HEK293 (cell line): ENCODE measurements around the gene TRUB2.

Experiments used
- CTCF ChIA-PET: fragments of 350-600 bp; formaldehyde crosslinking; extraction: SDS; loops from one replicate; lab custom pipeline; 2021; ENCODE audit warnings: antibody characterized with exemption; lab: Yijun Ruan, JAX
- POLR2A ChIA-PET: fragments of 300-600 bp; formaldehyde crosslinking; extraction: SDS; loops from one replicate; lab custom pipeline; 2020; ENCODE audit warnings: antibody characterized with exemption, inconsistent platforms; lab: Yijun Ruan, JAX
- H3K27ac ChIP-seq: fragments of 200-500 bp; sonication (Bioruptor generic); 2 replicates; pipeline ENCODE4 v1.5.1; 2014; ENCODE audit warnings: low read depth, low read length, control low read depth, inconsistent platforms; ENCODE audit errors: extremely low read depth
- H3K36me3 ChIP-seq, 2 experiments: fragments of 200-500 bp in 1 of 2; sonication (Bioruptor generic) in 1 of 2; 1 replicate in 1 of 2; 2 replicates in 1 of 2; pipeline ENCODE4 v1.5.1; 2014 to 2017; ENCODE audit warnings: inconsistent platforms in 2 of 2, low read length in 2 of 2; ENCODE audit not compliant: control insufficient read depth in 2 of 2, insufficient read depth in 1 of 2
- H3K4me1 ChIP-seq: fragments of 200-500 bp; sonication (Bioruptor generic); 2 replicates; pipeline ENCODE4 v1.5.1; 2014; ENCODE audit warnings: mild to moderate bottlenecking, low read length, inconsistent platforms; ENCODE audit not compliant: control insufficient read depth, insufficient read depth
- H3K4me3 ChIP-seq: 2 replicates; pipeline ENCODE4 v1.5.1; 2011; ENCODE audit warnings: low read depth, mild to moderate bottlenecking, control low read depth, low read length, moderate library complexity
- H3K9me3 ChIP-seq: fragments of 200-500 bp; sonication (Bioruptor generic); 2 replicates; pipeline ENCODE4 v1.5.1; 2014; ENCODE audit warnings: low read depth, low read length, inconsistent platforms; ENCODE audit not compliant: control insufficient read depth, insufficient read depth
- FEZF1 ChIP-seq: fragments of 450-650 bp; formaldehyde crosslinking; IDR thresholded peaks from 2 replicates; pipeline ENCODE4 v1.5.1; 2016; ENCODE audit warnings: missing biosample characterization, missing genetic modification characterization
- GLI2 ChIP-seq: fragments of 450-650 bp; formaldehyde crosslinking; IDR thresholded peaks from 2 replicates; pipeline ENCODE4; 2017; ENCODE audit warnings: missing biosample characterization, missing genetic modification characterization, low read depth, borderline replicate concordance
- GLIS1 ChIP-seq: fragments of 450-650 bp; formaldehyde crosslinking; IDR thresholded peaks from 2 replicates; pipeline ENCODE4 v1.5.1; 2016; ENCODE audit warnings: missing biosample characterization, missing genetic modification characterization
- HOXD13 ChIP-seq: sonication (generic); formaldehyde crosslinking; IDR thresholded peaks from 2 replicates; pipeline ENCODE4 v1.8.0; 2022; ENCODE audit warnings: missing genetic modification reagents, borderline replicate concordance
- KLF10 ChIP-seq: fragments of 450-650 bp; IDR thresholded peaks from 2 replicates; pipeline ENCODE4 v1.5.1; 2018; ENCODE audit warnings: missing biosample characterization, mild to moderate bottlenecking, missing genetic modification characterization
- ZFP41 ChIP-seq: fragments of 450-650 bp; formaldehyde crosslinking; IDR thresholded peaks from 2 replicates; pipeline ENCODE4 v1.5.1; 2016; ENCODE audit warnings: missing biosample characterization, missing genetic modification characterization, borderline replicate concordance
- ZNF16 ChIP-seq: fragments of 450-650 bp; formaldehyde crosslinking; IDR thresholded peaks from 2 replicates; pipeline ENCODE4 v1.5.1; 2016; ENCODE audit warnings: low read depth, missing biosample characterization, missing genetic modification characterization
- ZNF169 ChIP-seq: fragments of 450-650 bp; formaldehyde crosslinking; IDR thresholded peaks from 2 replicates; pipeline ENCODE4 v1.5.1; 2016; ENCODE audit warnings: missing biosample characterization, missing genetic modification characterization
- ZNF266 ChIP-seq: fragments of 450-650 bp; formaldehyde crosslinking; IDR thresholded peaks from 2 replicates; pipeline ENCODE4 v1.5.1; 2016; ENCODE audit warnings: missing biosample characterization, missing genetic modification characterization, low read depth
- ZNF449 ChIP-seq: fragments of 450-650 bp; formaldehyde crosslinking; IDR thresholded peaks from 2 replicates; pipeline ENCODE4 v1.5.1; 2017; ENCODE audit warnings: missing biosample characterization, mild to moderate bottlenecking, missing genetic modification characterization, moderate library complexity
- ZNF530 ChIP-seq: fragments of 450-650 bp; formaldehyde crosslinking; IDR thresholded peaks from 2 replicates; pipeline ENCODE4 v1.5.1; 2016; ENCODE audit warnings: low read depth, missing biosample characterization, missing genetic modification characterization
- ZNF544 ChIP-seq: fragments of 450-650 bp; formaldehyde crosslinking; IDR thresholded peaks from 2 replicates; pipeline ENCODE4 v1.5.0; 2017; ENCODE audit warnings: missing biosample characterization, missing genetic modification characterization
- ZNF558 ChIP-seq: fragments of 450-650 bp; formaldehyde crosslinking; IDR thresholded peaks from 2 replicates; pipeline ENCODE4 v1.5.1; 2016; ENCODE audit warnings: missing biosample characterization, missing genetic modification characterization
- ZNF560 ChIP-seq: fragments of 450-650 bp; formaldehyde crosslinking; IDR thresholded peaks from 2 replicates; pipeline ENCODE4 v1.5.1; 2017; ENCODE audit warnings: missing biosample characterization, missing genetic modification characterization, borderline replicate concordance
- ZNF792 ChIP-seq: fragments of 450-650 bp; formaldehyde crosslinking; IDR thresholded peaks from 2 replicates; pipeline ENCODE4 v1.5.1; 2016; ENCODE audit warnings: missing biosample characterization, missing genetic modification characterization
- ZNF830 ChIP-seq: fragments of 450-650 bp; IDR thresholded peaks from 2 replicates; pipeline ENCODE4 v1.5.0; 2018; ENCODE audit warnings: missing biosample characterization, missing genetic modification characterization, low read depth, mild to moderate bottlenecking, moderate library complexity
- ZNF843 ChIP-seq: fragments of 450-650 bp; formaldehyde crosslinking; IDR thresholded peaks from 2 replicates; pipeline ENCODE4 v1.5.1; 2016; ENCODE audit warnings: missing biosample characterization, missing genetic modification characterization
- TF ChIP-seq, protein P1 (sequence below): fragments of 450-650 bp; formaldehyde crosslinking; IDR thresholded peaks from 2 replicates; pipeline ENCODE4 v1.5.1; 2016; ENCODE audit warnings: missing biosample characterization, missing genetic modification characterization, borderline replicate concordance
- TF ChIP-seq, protein P2 (sequence below): fragments of 450-650 bp; formaldehyde crosslinking; IDR thresholded peaks from 2 replicates; pipeline ENCODE4 v1.5.1; 2016; ENCODE audit warnings: missing biosample characterization, missing genetic modification characterization
- TF ChIP-seq, protein P3 (sequence below): fragments of 450-650 bp; formaldehyde crosslinking; IDR thresholded peaks from 2 replicates; pipeline ENCODE4 v1.5.1; 2016; ENCODE audit warnings: missing biosample characterization, missing genetic modification characterization

TRUB2 gene

DNA sequence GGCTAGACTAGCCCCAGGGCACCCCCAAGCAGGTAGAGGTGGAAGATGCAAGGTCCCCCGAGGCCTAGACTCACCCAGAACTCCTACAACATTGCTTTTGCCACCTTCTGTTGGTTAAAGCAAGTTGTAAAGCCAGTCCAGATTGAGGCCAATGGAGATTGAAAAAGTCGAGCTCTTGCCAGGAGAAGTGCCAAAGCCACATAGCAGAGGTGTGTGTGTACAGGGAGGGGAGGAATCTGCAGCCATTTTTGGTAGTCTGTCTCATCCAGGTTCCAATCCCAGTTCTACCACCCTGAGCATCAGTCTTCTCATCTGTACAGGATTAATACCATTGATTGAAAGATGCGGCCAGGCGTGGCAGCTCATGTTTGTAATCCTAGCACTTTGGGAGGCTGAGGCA is 36.6 kb upstream of the TRUB2 start:
- peaks cover 0 to 38% of the 10 kb centered on the region in 2 experiments; a peak in 2 of 3 replicates for H3K36me3 ChIP-seq
- no peaks in the 10 kb centered on the region for H3K4me1 ChIP-seq
- H3K9me3 ChIP-seq, result no peaks in the 10 kb centered on the region
- TF ChIP-seq ZNF792, result no peak
- TF ChIP-seq ZNF830 (tag by site-specific recombination), result no peak
- TF ChIP-seq FEZF1 (tag by site-specific recombination), result no peak
- no peak for TF ChIP-seq GLI2 (tag by site-specific recombination)
- no peak for TF ChIP-seq ZNF449
- no peak for TF ChIP-seq ZFP41 (tag by site-specific recombination)
- no peak for TF ChIP-seq ZNF544
- TF ChIP-seq KLF10, result no peak
- no peak for TF ChIP-seq ZNF266 (tag by site-specific recombination)
- TF ChIP-seq ZNF558 (tag by site-specific recombination), result no peak
- no peak for TF ChIP-seq ZNF560 (tag by site-specific recombination)
- TF ChIP-seq GLIS1 (tag by site-specific recombination), result no peak
- TF ChIP-seq ZNF169 (tag by site-specific recombination), result no peak
- TF ChIP-seq, protein P1, sequence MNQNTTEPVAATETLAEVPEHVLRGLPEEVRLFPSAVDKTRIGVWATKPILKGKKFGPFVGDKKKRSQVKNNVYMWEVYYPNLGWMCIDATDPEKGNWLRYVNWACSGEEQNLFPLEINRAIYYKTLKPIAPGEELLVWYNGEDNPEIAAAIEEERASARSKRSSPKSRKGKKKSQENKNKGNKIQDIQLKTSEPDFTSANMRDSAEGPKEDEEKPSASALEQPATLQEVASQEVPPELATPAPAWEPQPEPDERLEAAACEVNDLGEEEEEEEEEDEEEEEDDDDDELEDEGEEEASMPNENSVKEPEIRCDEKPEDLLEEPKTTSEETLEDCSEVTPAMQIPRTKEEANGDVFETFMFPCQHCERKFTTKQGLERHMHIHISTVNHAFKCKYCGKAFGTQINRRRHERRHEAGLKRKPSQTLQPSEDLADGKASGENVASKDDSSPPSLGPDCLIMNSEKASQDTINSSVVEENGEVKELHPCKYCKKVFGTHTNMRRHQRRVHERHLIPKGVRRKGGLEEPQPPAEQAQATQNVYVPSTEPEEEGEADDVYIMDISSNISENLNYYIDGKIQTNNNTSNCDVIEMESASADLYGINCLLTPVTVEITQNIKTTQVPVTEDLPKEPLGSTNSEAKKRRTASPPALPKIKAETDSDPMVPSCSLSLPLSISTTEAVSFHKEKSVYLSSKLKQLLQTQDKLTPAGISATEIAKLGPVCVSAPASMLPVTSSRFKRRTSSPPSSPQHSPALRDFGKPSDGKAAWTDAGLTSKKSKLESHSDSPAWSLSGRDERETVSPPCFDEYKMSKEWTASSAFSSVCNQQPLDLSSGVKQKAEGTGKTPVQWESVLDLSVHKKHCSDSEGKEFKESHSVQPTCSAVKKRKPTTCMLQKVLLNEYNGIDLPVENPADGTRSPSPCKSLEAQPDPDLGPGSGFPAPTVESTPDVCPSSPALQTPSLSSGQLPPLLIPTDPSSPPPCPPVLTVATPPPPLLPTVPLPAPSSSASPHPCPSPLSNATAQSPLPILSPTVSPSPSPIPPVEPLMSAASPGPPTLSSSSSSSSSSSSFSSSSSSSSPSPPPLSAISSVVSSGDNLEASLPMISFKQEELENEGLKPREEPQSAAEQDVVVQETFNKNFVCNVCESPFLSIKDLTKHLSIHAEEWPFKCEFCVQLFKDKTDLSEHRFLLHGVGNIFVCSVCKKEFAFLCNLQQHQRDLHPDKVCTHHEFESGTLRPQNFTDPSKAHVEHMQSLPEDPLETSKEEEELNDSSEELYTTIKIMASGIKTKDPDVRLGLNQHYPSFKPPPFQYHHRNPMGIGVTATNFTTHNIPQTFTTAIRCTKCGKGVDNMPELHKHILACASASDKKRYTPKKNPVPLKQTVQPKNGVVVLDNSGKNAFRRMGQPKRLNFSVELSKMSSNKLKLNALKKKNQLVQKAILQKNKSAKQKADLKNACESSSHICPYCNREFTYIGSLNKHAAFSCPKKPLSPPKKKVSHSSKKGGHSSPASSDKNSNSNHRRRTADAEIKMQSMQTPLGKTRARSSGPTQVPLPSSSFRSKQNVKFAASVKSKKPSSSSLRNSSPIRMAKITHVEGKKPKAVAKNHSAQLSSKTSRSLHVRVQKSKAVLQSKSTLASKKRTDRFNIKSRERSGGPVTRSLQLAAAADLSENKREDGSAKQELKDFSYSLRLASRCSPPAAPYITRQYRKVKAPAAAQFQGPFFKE (tag by site-specific recombination), result no peak
- no peak for TF ChIP-seq ZNF16 (tag by site-specific recombination)
- TF ChIP-seq HOXD13 (CRISPR knock-in tag), result no peak
- no peak for TF ChIP-seq ZNF843
- TF ChIP-seq, protein P2, sequence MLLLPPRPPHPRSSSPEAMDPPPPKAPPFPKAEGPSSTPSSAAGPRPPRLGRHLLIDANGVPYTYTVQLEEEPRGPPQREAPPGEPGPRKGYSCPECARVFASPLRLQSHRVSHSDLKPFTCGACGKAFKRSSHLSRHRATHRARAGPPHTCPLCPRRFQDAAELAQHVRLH (tag by site-specific recombination), result no peak
- no peak for TF ChIP-seq ZNF530 (tag by site-specific recombination)
- TF ChIP-seq, protein P3, sequence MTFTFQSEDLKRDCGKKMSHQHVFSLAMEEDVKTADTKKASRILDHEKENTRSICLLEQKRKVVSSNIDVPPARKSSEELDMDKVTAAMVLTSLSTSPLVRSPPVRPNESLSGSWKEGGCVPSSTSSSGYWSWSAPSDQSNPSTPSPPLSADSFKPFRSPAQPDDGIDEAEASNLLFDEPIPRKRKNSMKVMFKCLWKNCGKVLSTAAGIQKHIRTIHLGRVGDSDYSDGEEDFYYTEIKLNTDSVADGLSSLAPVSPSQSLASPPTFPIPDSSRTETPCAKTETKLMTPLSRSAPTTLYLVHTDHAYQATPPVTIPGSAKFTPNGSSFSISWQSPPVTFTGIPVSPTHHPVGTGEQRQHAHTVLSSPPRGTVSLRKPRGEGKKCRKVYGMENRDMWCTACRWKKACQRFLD (tag by site-specific recombination), result no peak
- H3K27ac ChIP-seq, result no peak overlapping the region
- CTCF ChIA-PET, result interaction anchor here (0.9 kb wide), 1 partner anchor 18 kb away, joined by 3 read pairs; no protein-coding TSS in a partner anchor
- POLR2A ChIA-PET, result interaction anchor here (1.0 kb wide), 1 partner anchor 12 kb away, joined by 7 read pairs; the partner anchor contains the start of gene URM1
- no peak overlapping the region for H3K4me3 ChIP-seq
